Measurements from ENCODE around the gene HRK.
"Not testable (repeated sequence)": the region's sequence is repeated elsewhere in the genome, so short reads cannot be mapped to it uniquely, and the experiment has no call there.

Gene HRK

GRCh38 chr12:116814766-116815165 is 66.5 kb downstream of the HRK start:
- not testable (repeated sequence) for DNase-seq

DNA sequence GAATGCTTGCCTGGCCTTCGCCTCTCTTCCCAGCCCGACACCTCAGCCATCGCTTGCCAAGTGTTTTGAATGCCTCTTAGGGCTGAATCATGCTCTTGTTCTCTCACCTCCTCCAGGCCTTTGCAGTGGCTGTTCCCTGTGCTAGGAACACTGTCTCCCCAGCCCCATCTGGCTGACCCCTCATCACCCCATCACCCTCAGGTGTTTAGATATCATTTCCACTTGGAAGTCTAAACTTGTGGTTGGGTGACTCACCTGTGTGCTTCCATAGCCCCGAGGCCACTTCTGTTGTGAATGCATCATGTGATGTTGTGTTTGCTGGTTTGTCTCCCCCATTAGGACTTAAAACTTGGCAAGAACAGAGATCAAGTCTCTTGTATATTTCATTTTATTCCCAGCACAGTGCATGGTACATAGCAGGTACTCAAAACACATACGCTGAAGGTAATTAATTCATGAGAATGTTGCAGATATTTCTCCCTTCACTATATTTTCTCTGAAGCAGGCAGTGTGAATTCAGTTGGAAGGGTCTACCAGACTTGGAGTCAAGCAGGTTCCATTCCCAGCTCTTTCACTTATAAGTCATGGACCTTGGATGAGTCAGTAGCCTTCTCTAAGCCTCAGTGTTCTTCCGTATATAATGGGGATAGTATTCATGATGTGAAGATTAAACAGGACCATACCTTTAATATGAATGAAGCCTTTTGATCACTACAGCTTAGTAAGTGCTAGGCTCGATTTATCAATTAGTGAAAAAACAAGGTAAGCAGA is 67.8 kb downstream of the HRK start:
- no peak for DNase-seq

GRCh38 chr12:116812238-116812637 is 69.0 kb downstream of the HRK start:
- DNase-seq, result no peak

DNA sequence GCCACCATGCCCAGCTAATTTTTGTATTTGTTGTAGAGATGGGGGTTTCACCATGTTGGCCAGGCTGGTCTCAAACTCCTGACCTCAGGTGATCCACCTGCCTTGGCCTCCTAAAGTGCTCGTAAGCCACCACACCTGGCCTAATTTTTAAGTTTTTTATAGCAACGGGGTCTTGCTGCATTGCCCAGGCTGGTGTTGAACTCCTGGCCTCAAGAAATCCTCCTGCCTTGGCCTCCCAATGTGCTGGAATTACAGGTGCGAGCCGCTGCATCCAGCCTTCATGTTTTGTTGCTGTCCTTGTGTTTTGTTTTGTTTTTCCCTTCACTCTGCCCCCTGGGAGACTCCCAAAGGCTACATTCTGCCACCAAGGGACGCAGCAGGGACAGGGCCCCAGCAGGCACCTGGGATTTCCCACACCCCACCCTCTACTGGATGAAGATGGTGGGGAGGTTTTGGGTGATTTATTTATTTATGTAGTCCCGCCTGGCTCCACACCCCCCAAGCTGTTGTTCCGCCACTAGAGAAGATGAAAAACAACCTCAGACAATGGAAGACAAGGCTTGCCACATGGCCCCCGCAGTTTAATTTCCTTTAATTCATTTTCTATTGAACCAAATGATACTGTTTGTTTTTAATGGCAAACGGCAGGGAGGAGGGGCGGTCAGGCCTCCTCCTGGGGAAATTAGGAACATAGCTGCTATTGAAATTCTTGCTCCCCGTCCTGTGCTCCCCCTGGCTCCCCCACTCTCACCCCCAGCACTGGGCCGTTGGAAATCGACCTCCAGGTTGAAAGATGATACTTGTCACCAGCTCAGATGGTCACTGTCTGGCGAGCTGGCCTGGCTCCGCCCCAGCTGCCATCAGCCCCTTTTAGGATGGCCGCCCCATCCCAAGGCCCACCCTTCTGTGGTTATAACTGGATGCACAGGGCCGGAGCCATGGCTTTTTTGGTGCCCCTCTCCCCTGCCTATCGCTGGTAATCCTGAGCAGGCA is 72.8 kb downstream of the HRK start:
- DNase-seq, result no peak

DNA sequence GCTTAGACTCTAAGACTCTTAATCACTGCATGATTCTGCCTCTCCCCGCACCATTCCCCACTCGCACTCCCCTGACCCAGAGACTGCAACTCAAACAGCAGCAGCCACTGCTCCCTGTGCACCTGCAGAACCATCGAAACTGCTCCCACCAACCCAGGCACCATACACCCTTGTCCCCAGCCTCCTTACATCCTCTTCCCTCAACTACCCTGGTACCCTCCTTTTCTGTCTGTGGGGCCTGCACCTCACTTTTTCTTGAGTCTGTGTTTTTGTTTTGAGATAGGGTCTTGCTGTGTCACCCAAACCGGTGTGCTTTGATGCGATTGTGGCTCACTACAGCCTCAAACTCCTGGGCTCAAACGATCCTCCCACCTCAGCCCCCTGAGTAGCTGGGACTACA is 73.7 kb downstream of the HRK start:
- no peak for DNase-seq

- no peak for DNase-seq
Observed at GRCh38 chr12:116806845-116807440, 74.3 kb downstream of the HRK start.
